H9 (cell line): ENCODE data around the gene NT5C3A. TPM values are rescaled to one million over a fixed set of nuclear protein-coding genes. Genes with fewer than 3 reads are reported as not detected.
A peak's percentile ranks its signal among the peaks of the same experiment; 100 is the strongest.

ENCODE experiments used
- DNase-seq: peaks from one replicate; pipeline ENCODE4 v3.0.0-alpha.2; 2017
- H2AFZ ChIP-seq: one replicate; pipeline ENCODE4 v1.6.1; 2013; ENCODE audit warnings: mild to moderate bottlenecking, low read length, control low read depth, moderate library complexity
- H2AK5ac ChIP-seq: 2 replicates; pipeline ENCODE4 v1.6.1; 2013; ENCODE audit warnings: low read length, control low read depth, mixed read lengths; ENCODE audit not compliant: insufficient read length
- H2BK120ac ChIP-seq: one replicate; pipeline ENCODE4 v1.6.1; 2013; ENCODE audit warnings: low read depth, mild to moderate bottlenecking, low read length, control low read depth, inconsistent platforms; ENCODE audit not compliant: poor library complexity, severe bottlenecking
- H2BK12ac ChIP-seq: 2 replicates; pipeline ENCODE4 v1.6.1; 2013; ENCODE audit warnings: low read length, control low read depth, mixed read lengths, low read depth; ENCODE audit not compliant: insufficient read length
- H2BK15ac ChIP-seq: 2 replicates; pipeline ENCODE4 v1.6.1; 2013; ENCODE audit warnings: low read depth, low read length, control low read depth
- H2BK20ac ChIP-seq: one replicate; pipeline ENCODE4 v1.6.1; 2013; ENCODE audit warnings: low read depth, mild to moderate bottlenecking, low read length, control low read depth, inconsistent platforms; ENCODE audit not compliant: poor library complexity, severe bottlenecking
- H2BK5ac ChIP-seq: 2 replicates; pipeline ENCODE4 v1.6.1; 2013; ENCODE audit warnings: low read length, control low read depth, mixed read lengths; ENCODE audit not compliant: insufficient read length
- H3K14ac ChIP-seq: 2 replicates; pipeline ENCODE4 v1.6.1; 2013; ENCODE audit warnings: low read length, control low read depth; ENCODE audit not compliant: insufficient read depth
- H3K18ac ChIP-seq: 2 replicates; pipeline ENCODE4 v1.6.1; 2013; ENCODE audit warnings: low read depth, mild to moderate bottlenecking, mixed read lengths, low read length, control low read depth; ENCODE audit not compliant: insufficient read length
- H3K23ac ChIP-seq: 2 replicates; pipeline ENCODE4 v1.6.1; 2013; ENCODE audit warnings: low read length, control low read depth, mixed read lengths, low read depth; ENCODE audit not compliant: insufficient read length
- H3K23me2 ChIP-seq: 2 replicates; pipeline ENCODE4 v1.6.1; 2013; ENCODE audit warnings: low read depth, mild to moderate bottlenecking, mixed read lengths, low read length, control low read depth; ENCODE audit not compliant: insufficient read length, poor library complexity, severe bottlenecking
- H3K27ac ChIP-seq: 2 replicates; pipeline ENCODE4 v1.5.1; 2013; ENCODE audit warnings: low read length, control low read depth, mixed read lengths, low read depth; ENCODE audit not compliant: insufficient read length
- H3K27me3 ChIP-seq: 2 replicates; pipeline ENCODE4 v1.6.1; 2013; ENCODE audit warnings: low read length, control low read depth, inconsistent platforms; ENCODE audit not compliant: insufficient read depth
- H3K4ac ChIP-seq: 2 replicates; pipeline ENCODE4 v1.6.1; 2013; ENCODE audit warnings: low read depth, mild to moderate bottlenecking, control low read depth, inconsistent platforms, low read length, moderate library complexity
- H3K4me1 ChIP-seq: 2 replicates; pipeline ENCODE4 v1.6.1; 2013; ENCODE audit warnings: low read length, control low read depth, inconsistent platforms; ENCODE audit not compliant: insufficient read depth
- H3K4me2 ChIP-seq: 2 replicates; pipeline ENCODE4 v1.6.1; 2013; ENCODE audit warnings: low read length, control low read depth, mixed read lengths; ENCODE audit not compliant: insufficient read length, insufficient read depth
- H3K56ac ChIP-seq: 2 replicates; pipeline ENCODE4 v1.6.1; 2013; ENCODE audit warnings: low read depth, mild to moderate bottlenecking, mixed read lengths, low read length, control low read depth; ENCODE audit not compliant: insufficient read length
- H3K79me1 ChIP-seq: 2 replicates; pipeline ENCODE4 v1.6.1; 2013; ENCODE audit warnings: low read depth, mild to moderate bottlenecking, moderate library complexity, low read length, control low read depth, inconsistent platforms; ENCODE audit not compliant: insufficient read depth, poor library complexity, severe bottlenecking
- H3K79me2 ChIP-seq: 2 replicates; pipeline ENCODE4 v1.6.1; 2013; ENCODE audit warnings: low read length, control low read depth, inconsistent platforms; ENCODE audit not compliant: insufficient read depth
- H3K9ac ChIP-seq: 2 replicates; pipeline ENCODE4 v1.6.1; 2013; ENCODE audit warnings: low read length, control low read depth, mixed read lengths; ENCODE audit not compliant: insufficient read length; ENCODE audit errors: extremely low read depth
- H3K9me3 ChIP-seq: one replicate; pipeline ENCODE4 v1.6.1; 2013; ENCODE audit warnings: low read depth, low read length, inconsistent platforms; ENCODE audit not compliant: control insufficient read depth
- H3T11ph ChIP-seq: one replicate; pipeline ENCODE4 v1.6.1; 2013; ENCODE audit warnings: mild to moderate bottlenecking, low read length, control low read depth, inconsistent platforms
- H4K20me1 ChIP-seq: one replicate; pipeline ENCODE4 v1.6.1; 2013; ENCODE audit not compliant: control insufficient read depth, insufficient read length, insufficient read depth
- H4K5ac ChIP-seq: 2 replicates; pipeline ENCODE4 v1.6.1; 2013; ENCODE audit warnings: low read depth, mild to moderate bottlenecking, mixed read lengths, low read length, control low read depth; ENCODE audit not compliant: insufficient read length
- H4K8ac ChIP-seq: replicated peaks from 2 replicates; pipeline ENCODE4 v1.6.1; 2013; ENCODE audit warnings: low read length, control low read depth, mixed read lengths, low read depth; ENCODE audit not compliant: insufficient read length
- H4K91ac ChIP-seq: 2 replicates; pipeline ENCODE4 v1.6.1; 2013; ENCODE audit warnings: low read depth, mild to moderate bottlenecking, moderate library complexity, mixed read lengths, low read length, control low read depth; ENCODE audit not compliant: insufficient read length
- H3K27ac Mint-ChIP-seq, 3 experiments: 2 replicates in 2 of 3; 3 replicates in 1 of 3; pipeline ENCODE4 v1.8.0; 2020 to 2021; ENCODE audit warnings: mixed read lengths in 3 of 3, mild to moderate bottlenecking in 1 of 3, moderate library complexity in 1 of 3
- H3K27me3 Mint-ChIP-seq: 2 replicates; pipeline ENCODE4 v1.8.0; 2021; ENCODE audit warnings: low read depth, mild to moderate bottlenecking, moderate library complexity, mixed read lengths
- H3K36me3 Mint-ChIP-seq, 3 experiments: 2 replicates in 2 of 3; 3 replicates in 1 of 3; pipeline ENCODE4 v1.8.0; 2020 to 2021; ENCODE audit warnings: low read depth in 3 of 3, mixed read lengths in 3 of 3; ENCODE audit not compliant: insufficient read depth in 1 of 3
- H3K4me1 Mint-ChIP-seq, 2 experiments: 2 replicates each; pipeline ENCODE4 v1.8.0; 2020; ENCODE audit warnings: mixed read lengths in 2 of 2
- H3K4me3 Mint-ChIP-seq, 2 experiments: 2 replicates in 1 of 2; 3 replicates in 1 of 2; pipeline ENCODE4 v1.8.0; 2020 to 2021; ENCODE audit warnings: mild to moderate bottlenecking in 2 of 2, mixed read lengths in 2 of 2, moderate library complexity in 1 of 2
- H3K9me3 Mint-ChIP-seq, 2 experiments: 2 replicates in 1 of 2; 3 replicates in 1 of 2; pipeline ENCODE4 v1.8.0; 2020; ENCODE audit warnings: mild to moderate bottlenecking in 2 of 2, mixed read lengths in 2 of 2, moderate library complexity in 1 of 2
- WGBS: extraction: QIAGEN DNeasy Blood & Tissue Kit; methylation state at CpG from one replicate; pipeline ENCODE4 v1.1.7; 2013; ENCODE audit warnings: missing lambda C conversion rate, low lambda C conversion rate, mixed read lengths; ENCODE audit not compliant: insufficient read length; ENCODE audit errors: extremely low coverage; 5-methylcytosine and 5-hydroxymethylcytosine counted together
- total RNA-seq: library from RNA; stranded (reverse); gene quantifications from 2 replicates; pipeline ENCODE4 v1.2.1, GENCODE V29; 2021
- TF ChIP-seq, protein P1 (sequence below): fragments of 200-600 bp; sonication (generic); conservative IDR thresholded peaks from 3 replicates; pipeline ENCODE4 v1.8.0; 2021; ENCODE audit warnings: antibody characterized with exemption, mild to moderate bottlenecking

Gene NT5C3A
- total RNA-seq, 1 experiment from 2014 or later, result 22.1 TPM

DNA sequence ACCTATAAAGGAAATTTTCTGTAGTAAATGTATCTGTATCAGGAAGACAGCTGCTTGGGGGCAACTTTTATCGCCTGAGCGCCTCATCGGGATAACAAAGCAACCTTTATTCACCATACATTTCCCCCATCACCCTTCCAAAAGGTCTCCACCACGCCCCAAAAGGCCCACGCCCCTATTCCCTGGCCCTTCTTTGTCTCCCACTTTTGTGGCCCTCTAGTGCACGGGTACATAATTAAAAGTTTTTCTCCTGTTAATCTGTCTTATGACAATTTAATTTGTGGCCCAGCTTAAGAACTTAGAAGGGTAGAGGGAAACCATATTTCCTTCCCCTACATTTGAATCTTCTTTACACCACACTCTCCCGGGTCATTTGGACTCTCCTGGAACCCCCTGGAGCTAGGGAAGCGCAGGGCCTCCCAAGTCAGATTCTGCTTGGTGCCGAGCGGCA is 46.0 kb upstream of the NT5C3A start:
- Mint-ChIP-seq H3K27me3 (peaks cover 41% of the 10 kb centered on the region), H3K36me3 (peaks cover 0 to 3% (median 2%) of the 10 kb centered on the region in 3 experiments; a peak in 3 of 7 replicates), H3K9me3 (no peaks in the 10 kb centered on the region), H3K4me3 (peak overlapping the region; percentile 90 to 94), H3K27ac (no peak overlapping the region), H3K4me1 (peaks cover 14 to 17% of the 10 kb centered on the region in 2 experiments)
- Histone ChIP-seq H3K56ac (no peak overlapping the region), H3T11ph (no peak overlapping the region), H2BK20ac (no peak overlapping the region), H3K4me1 (peaks cover 3% of the 10 kb centered on the region), H3K18ac (no peak overlapping the region), H3K27me3 (peaks cover 3% of the 10 kb centered on the region; the same call in 1 of the 2 replicates), H4K20me1 (no peaks in the 10 kb centered on the region), H3K27ac (no peak overlapping the region), H3K4me2 (peak overlapping the region; percentile 79), H3K23me2 (peaks cover 3% of the 10 kb centered on the region), H4K91ac (no peak overlapping the region), H2BK12ac (no peak overlapping the region), H3K9me3 (no peaks in the 10 kb centered on the region), H3K14ac (0 out of 2 replicates have a peak overlapping the region, but pooled peaks have one; percentile 87), H2BK120ac (no peak overlapping the region), H2BK5ac (no peak overlapping the region), H3K4ac (no peak overlapping the region), H3K9ac (peak overlapping the region; percentile 63), H4K5ac (no peak overlapping the region), H2BK15ac (no peak overlapping the region), H3K23ac (no peak overlapping the region), H2AK5ac (no peak overlapping the region), H3K79me1 (peaks cover 11% of the 10 kb centered on the region), H2AFZ (no peak overlapping the region), H3K79me2 (peaks cover 2% of the 10 kb centered on the region; the same call in 1 of the 2 replicates), H4K8ac (no peak overlapping the region)
- TF ChIP-seq, protein P1, sequence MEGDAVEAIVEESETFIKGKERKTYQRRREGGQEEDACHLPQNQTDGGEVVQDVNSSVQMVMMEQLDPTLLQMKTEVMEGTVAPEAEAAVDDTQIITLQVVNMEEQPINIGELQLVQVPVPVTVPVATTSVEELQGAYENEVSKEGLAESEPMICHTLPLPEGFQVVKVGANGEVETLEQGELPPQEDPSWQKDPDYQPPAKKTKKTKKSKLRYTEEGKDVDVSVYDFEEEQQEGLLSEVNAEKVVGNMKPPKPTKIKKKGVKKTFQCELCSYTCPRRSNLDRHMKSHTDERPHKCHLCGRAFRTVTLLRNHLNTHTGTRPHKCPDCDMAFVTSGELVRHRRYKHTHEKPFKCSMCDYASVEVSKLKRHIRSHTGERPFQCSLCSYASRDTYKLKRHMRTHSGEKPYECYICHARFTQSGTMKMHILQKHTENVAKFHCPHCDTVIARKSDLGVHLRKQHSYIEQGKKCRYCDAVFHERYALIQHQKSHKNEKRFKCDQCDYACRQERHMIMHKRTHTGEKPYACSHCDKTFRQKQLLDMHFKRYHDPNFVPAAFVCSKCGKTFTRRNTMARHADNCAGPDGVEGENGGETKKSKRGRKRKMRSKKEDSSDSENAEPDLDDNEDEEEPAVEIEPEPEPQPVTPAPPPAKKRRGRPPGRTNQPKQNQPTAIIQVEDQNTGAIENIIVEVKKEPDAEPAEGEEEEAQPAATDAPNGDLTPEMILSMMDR, result 0 out of 3 replicates have a peak, but pooled peaks have one; percentile 9
- no peak for DNase-seq
- WGBS, result no CpG with 5 or more reads among the region's 10 CpGs
